ENCODE results near the gene FIGLA. TPM values are rescaled to one million over a fixed set of nuclear protein-coding genes. Genes with fewer than 3 reads are reported as not detected.

FIGLA gene
- total RNA-seq, 1 experiment from 2014 or later, result not detected

GRCh38 chr2:70816726-70817125 lies 26.3 kb upstream of the FIGLA start:
- Histone ChIP-seq H3K4me3 (no peak overlapping the region), H3K36me3 (ENCODE audit: low read depth) (no peaks in the 10 kb centered on the region), H3K27ac (no peak overlapping the region), H3F3A (ENCODE audit: insufficient read depth, low read depth) (no peaks in the 10 kb centered on the region), H3K79me2 (ENCODE audit: low read depth) (no peaks in the 10 kb centered on the region), H3K4me1 (replicated peaks; ENCODE audit: insufficient read depth) (no peaks in the 10 kb centered on the region), H4K20me1 (ENCODE audit: insufficient read depth) (no peaks in the 10 kb centered on the region), H2AFZ (no peak overlapping the region), H3K9me3 (ENCODE audit: insufficient read depth, low read depth) (no peaks in the 10 kb centered on the region), H3K9me2 (ENCODE audit: insufficient read depth) (no peaks in the 10 kb centered on the region), H3K27me3 (ENCODE audit: insufficient read depth, low read depth) (peaks cover 99% of the 10 kb centered on the region), H3K4me2 (no peak overlapping the region)
- CTCF ChIA-PET, result no interaction called here
- no peak for DNase-seq
- intact Hi-C loops (cut with micrococcal nuclease; ENCODE audit: unreplicated experiment), result no loop called here
- no TSS peak for BruUV-seq (replicated peaks)
- TF ChIP-seq EZH2 (IDR thresholded peaks at IDR 0.05; ENCODE audit: low read depth) (no peak), CTCF (conservative IDR thresholded peaks at IDR 0.05) (no peak)
- POLR2A ChIA-PET (ENCODE audit: unreplicated experiment), result no interaction called here

- no peak for DNase-seq
- Histone ChIP-seq H3K79me2 (ENCODE audit: low read depth) (no peaks in the 10 kb centered on the region), H3K4me1 (replicated peaks; ENCODE audit: insufficient read depth) (no peaks in the 10 kb centered on the region), H3K4me2 (no peak overlapping the region), H3K4me3 (no peak overlapping the region), H3K27me3 (ENCODE audit: insufficient read depth, low read depth) (peaks cover 68% of the 10 kb centered on the region), H4K20me1 (ENCODE audit: insufficient read depth) (no peaks in the 10 kb centered on the region), H3K9me2 (ENCODE audit: insufficient read depth) (no peaks in the 10 kb centered on the region), H3K36me3 (ENCODE audit: low read depth) (no peaks in the 10 kb centered on the region), H3F3A (ENCODE audit: insufficient read depth, low read depth) (no peaks in the 10 kb centered on the region), H3K27ac (no peak overlapping the region), H3K9me3 (ENCODE audit: insufficient read depth, low read depth) (no peaks in the 10 kb centered on the region), H2AFZ (no peak overlapping the region)
- POLR2A ChIA-PET (ENCODE audit: unreplicated experiment), result no interaction called here
- BruUV-seq (replicated peaks), result no TSS peak
- TF ChIP-seq EZH2 (IDR thresholded peaks at IDR 0.05; ENCODE audit: low read depth) (no peak), CTCF (conservative IDR thresholded peaks at IDR 0.05) (no peak)
- intact Hi-C loops (cut with micrococcal nuclease; ENCODE audit: unreplicated experiment), result no loop called here
- CTCF ChIA-PET, result no interaction called here
These were observed 18.8 kb upstream of the FIGLA start for GRCh38 chr2:70808983-70809958.

GRCh38 chr2:70807828-70808118 lies 17.3 kb upstream of the FIGLA start:
- no peaks in the 10 kb centered on the region for H3F3A ChIP-seq (ENCODE audit: insufficient read depth, low read depth)
- no peak for TF ChIP-seq EZH2 (IDR thresholded peaks at IDR 0.05; ENCODE audit: low read depth)
- no peak for TF ChIP-seq CTCF (conservative IDR thresholded peaks at IDR 0.05)
- ChIA-PET POLR2A (ENCODE audit: unreplicated experiment) (no interaction called here), CTCF (no interaction called here)
- H3K27ac ChIP-seq, result no peak overlapping the region
- H3K4me2 ChIP-seq, result no peak overlapping the region
- peaks cover 59% of the 10 kb centered on the region for H3K27me3 ChIP-seq (ENCODE audit: insufficient read depth, low read depth)
- no peak overlapping the region for H2AFZ ChIP-seq
- H3K79me2 ChIP-seq (ENCODE audit: low read depth), result no peaks in the 10 kb centered on the region
- intact Hi-C loops (cut with micrococcal nuclease; ENCODE audit: unreplicated experiment), result no loop called here
- no peaks in the 10 kb centered on the region for H3K36me3 ChIP-seq (ENCODE audit: low read depth)
- no peak overlapping the region for H3K4me3 ChIP-seq
- no peak for DNase-seq
- no TSS peak for BruUV-seq (replicated peaks)
- no peaks in the 10 kb centered on the region for H3K9me2 ChIP-seq (ENCODE audit: insufficient read depth)
- no peaks in the 10 kb centered on the region for H3K9me3 ChIP-seq (ENCODE audit: insufficient read depth, low read depth)
- H4K20me1 ChIP-seq (ENCODE audit: insufficient read depth), result no peaks in the 10 kb centered on the region
- no peaks in the 10 kb centered on the region for H3K4me1 ChIP-seq (replicated peaks; ENCODE audit: insufficient read depth)
